HUES48 (cell line): ENCODE results near the gene PRKN.

Experiments used
- H3K27ac ChIP-seq: one replicate; pipeline ENCODE4 v1.7.0; 2013; ENCODE audit warnings: low read depth, low read length, inconsistent platforms
- H3K27me3 ChIP-seq: 2 replicates; pipeline ENCODE4 v1.6.1; 2013; ENCODE audit warnings: mild to moderate bottlenecking, low read length; ENCODE audit not compliant: control insufficient read depth, insufficient read depth
- H3K36me3 ChIP-seq: 2 replicates; pipeline ENCODE4 v1.6.1; 2013; ENCODE audit warnings: low read length; ENCODE audit not compliant: control insufficient read depth, insufficient read depth
- H3K4me1 ChIP-seq: 2 replicates; pipeline ENCODE4 v1.6.1; 2013; ENCODE audit warnings: mild to moderate bottlenecking, low read length; ENCODE audit not compliant: control insufficient read depth, insufficient read depth
- H3K4me3 ChIP-seq: 2 replicates; pipeline ENCODE4 v1.5.1; 2013; ENCODE audit warnings: mild to moderate bottlenecking, low read depth, low read length
- H3K9ac ChIP-seq: 2 replicates; pipeline ENCODE4 v1.6.1; 2013; ENCODE audit warnings: mild to moderate bottlenecking, low read depth, low read length, moderate library complexity
- H3K9me3 ChIP-seq: 2 replicates; pipeline ENCODE4 v1.6.1; 2013; ENCODE audit warnings: low read length; ENCODE audit not compliant: control insufficient read depth, insufficient read depth

The PRKN gene

GRCh38 chr6:161557333-161558107, 1170.0 kb downstream of the PRKN start:
- no peak overlapping the region for H3K4me3 ChIP-seq
- peaks cover 4% of the 10 kb centered on the region; the same call in 1 of the 2 replicates for H3K9me3 ChIP-seq
- no peak overlapping the region for H3K9ac ChIP-seq
- no peaks in the 10 kb centered on the region for H3K27me3 ChIP-seq
- H3K36me3 ChIP-seq, result no peaks in the 10 kb centered on the region
- no peak overlapping the region for H3K27ac ChIP-seq
- H3K4me1 ChIP-seq, result no peaks in the 10 kb centered on the region

GRCh38 chr6:161554883-161555282, 1172.7 kb downstream of the PRKN start:
- H3K9ac ChIP-seq, result no peak overlapping the region
- no peaks in the 10 kb centered on the region for H3K27me3 ChIP-seq
- peaks cover 3% of the 10 kb centered on the region; the same call in 1 of the 2 replicates for H3K4me1 ChIP-seq
- peaks cover 4% of the 10 kb centered on the region; the same call in 1 of the 2 replicates for H3K9me3 ChIP-seq
- H3K4me3 ChIP-seq, result no peak overlapping the region
- H3K27ac ChIP-seq, result no peak overlapping the region
- no peaks in the 10 kb centered on the region for H3K36me3 ChIP-seq

GRCh38 chr6:161549977-161550655, 1177.5 kb downstream of the PRKN start:
- H3K9ac ChIP-seq, result no peak overlapping the region
- no peaks in the 10 kb centered on the region for H3K27me3 ChIP-seq
- H3K4me3 ChIP-seq, result no peak overlapping the region
- H3K4me1 ChIP-seq, result peaks cover 11% of the 10 kb centered on the region; the same call in 1 of the 2 replicates
- H3K36me3 ChIP-seq, result no peaks in the 10 kb centered on the region
- H3K9me3 ChIP-seq, result no peaks in the 10 kb centered on the region
- no peak overlapping the region for H3K27ac ChIP-seq

GRCh38 chr6:161548713-161549296, 1178.8 kb downstream of the PRKN start:
- Histone ChIP-seq H3K27me3 (no peaks in the 10 kb centered on the region), H3K4me1 (peaks cover 11% of the 10 kb centered on the region; the same call in 1 of the 2 replicates), H3K4me3 (no peak overlapping the region)

GRCh38 chr6:161547617-161548016, 1179.9 kb downstream of the PRKN start:
- H3K27me3 ChIP-seq, result no peaks in the 10 kb centered on the region
- no peaks in the 10 kb centered on the region for H3K9me3 ChIP-seq
- no peak overlapping the region for H3K4me3 ChIP-seq
- H3K9ac ChIP-seq, result no peak overlapping the region
- no peak overlapping the region for H3K27ac ChIP-seq
- peaks cover 11% of the 10 kb centered on the region; the same call in 1 of the 2 replicates for H3K4me1 ChIP-seq
- no peaks in the 10 kb centered on the region for H3K36me3 ChIP-seq

More at GRCh38 chr6:161548713-161549296, 1178.8 kb downstream of the PRKN start:
- Histone ChIP-seq H3K9ac (no peak overlapping the region), H3K36me3 (no peaks in the 10 kb centered on the region), H3K9me3 (no peaks in the 10 kb centered on the region), H3K27ac (no peak overlapping the region)

- no peak overlapping the region for H3K27ac ChIP-seq
- H3K4me3 ChIP-seq, result no peak overlapping the region
Observed at GRCh38 chr6:161546632-161547031, 1180.9 kb downstream of the PRKN start.

GRCh38 chr6:161545741-161546140, 1181.8 kb downstream of the PRKN start:
- Histone ChIP-seq H3K9me3 (no peaks in the 10 kb centered on the region), H3K4me1 (peaks cover 11% of the 10 kb centered on the region; the same call in 1 of the 2 replicates), H3K4me3 (no peak overlapping the region), H3K27me3 (no peaks in the 10 kb centered on the region), H3K9ac (no peak overlapping the region), H3K36me3 (no peaks in the 10 kb centered on the region), H3K27ac (no peak overlapping the region)

More at GRCh38 chr6:161546632-161547031, 1180.9 kb downstream of the PRKN start:
- Histone ChIP-seq H3K9me3 (no peaks in the 10 kb centered on the region), H3K36me3 (no peaks in the 10 kb centered on the region), H3K27me3 (no peaks in the 10 kb centered on the region), H3K9ac (no peak overlapping the region), H3K4me1 (peaks cover 11% of the 10 kb centered on the region; the same call in 1 of the 2 replicates)

- Histone ChIP-seq H3K9me3 (no peaks in the 10 kb centered on the region), H3K27me3 (no peaks in the 10 kb centered on the region), H3K4me3 (no peak overlapping the region), H3K36me3 (no peaks in the 10 kb centered on the region), H3K4me1 (peaks cover 9% of the 10 kb centered on the region; the same call in 1 of the 2 replicates), H3K9ac (no peak overlapping the region), H3K27ac (no peak overlapping the region)
Observed at GRCh38 chr6:161544801-161545480, 1182.6 kb downstream of the PRKN start.

GRCh38 chr6:161543684-161544309, 1183.8 kb downstream of the PRKN start:
- Histone ChIP-seq H3K27ac (no peak overlapping the region), H3K4me3 (no peak overlapping the region), H3K27me3 (no peaks in the 10 kb centered on the region), H3K9me3 (no peaks in the 10 kb centered on the region), H3K9ac (no peak overlapping the region), H3K4me1 (peaks cover 6% of the 10 kb centered on the region; the same call in 1 of the 2 replicates), H3K36me3 (no peaks in the 10 kb centered on the region)

GRCh38 chr6:161542346-161542980, 1185.1 kb downstream of the PRKN start:
- Histone ChIP-seq H3K9ac (no peak overlapping the region), H3K4me3 (no peak overlapping the region), H3K9me3 (no peaks in the 10 kb centered on the region), H3K4me1 (peaks cover 2% of the 10 kb centered on the region; the same call in 1 of the 2 replicates), H3K27me3 (no peaks in the 10 kb centered on the region), H3K36me3 (no peaks in the 10 kb centered on the region), H3K27ac (no peak overlapping the region)
